Measurements from ENCODE around the gene IL17F.

IL17F gene

DNA sequence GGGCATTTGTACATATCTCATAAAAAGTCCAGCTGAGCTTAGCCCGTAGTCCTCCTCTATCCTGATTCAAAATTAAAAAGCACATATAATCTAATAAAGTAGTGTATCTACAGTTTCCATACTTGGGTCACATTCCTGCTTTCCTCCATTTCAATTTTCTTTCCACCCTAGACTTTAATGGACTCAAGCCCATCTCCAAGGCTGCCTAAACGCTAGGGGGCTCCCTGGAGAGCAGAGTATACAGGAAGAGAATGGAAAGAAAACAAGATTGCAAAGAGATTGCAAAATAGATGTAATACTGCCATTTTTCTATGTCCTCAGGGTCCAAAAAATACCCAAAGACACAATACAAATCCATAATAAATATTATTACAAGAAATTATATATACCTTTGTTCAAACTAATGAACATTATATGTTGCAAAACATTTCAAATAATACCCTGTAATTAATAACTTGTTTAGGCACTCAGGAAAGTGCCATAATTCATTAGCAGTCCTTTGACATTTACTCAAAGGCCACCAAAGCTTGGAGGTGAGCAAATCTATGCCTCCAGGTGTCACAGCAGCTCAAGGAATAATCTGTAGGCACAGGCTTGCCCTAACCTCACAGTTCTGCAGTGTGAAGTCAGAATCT is 42.6 kb upstream of the IL17F start:
- no peak overlapping the region for H3K9ac ChIP-seq
- no peaks in the 10 kb centered on the region for H3K27me3 ChIP-seq (ENCODE audit: insufficient read depth, low read depth)
- peak overlapping the region; percentile 73; the same call in 1 of the 2 replicates for H3K4me2 ChIP-seq
- H2AFZ ChIP-seq (ENCODE audit: low read depth): no peak overlapping the region
- peak overlapping the region; percentile 10; the same call in 1 of the 2 replicates for H3K27ac ChIP-seq
- peaks cover 50% of the 10 kb centered on the region for H3K4me1 ChIP-seq (ENCODE audit: low read depth, poor library complexity, severe bottlenecking)
- TF ChIP-seq, protein P1, sequence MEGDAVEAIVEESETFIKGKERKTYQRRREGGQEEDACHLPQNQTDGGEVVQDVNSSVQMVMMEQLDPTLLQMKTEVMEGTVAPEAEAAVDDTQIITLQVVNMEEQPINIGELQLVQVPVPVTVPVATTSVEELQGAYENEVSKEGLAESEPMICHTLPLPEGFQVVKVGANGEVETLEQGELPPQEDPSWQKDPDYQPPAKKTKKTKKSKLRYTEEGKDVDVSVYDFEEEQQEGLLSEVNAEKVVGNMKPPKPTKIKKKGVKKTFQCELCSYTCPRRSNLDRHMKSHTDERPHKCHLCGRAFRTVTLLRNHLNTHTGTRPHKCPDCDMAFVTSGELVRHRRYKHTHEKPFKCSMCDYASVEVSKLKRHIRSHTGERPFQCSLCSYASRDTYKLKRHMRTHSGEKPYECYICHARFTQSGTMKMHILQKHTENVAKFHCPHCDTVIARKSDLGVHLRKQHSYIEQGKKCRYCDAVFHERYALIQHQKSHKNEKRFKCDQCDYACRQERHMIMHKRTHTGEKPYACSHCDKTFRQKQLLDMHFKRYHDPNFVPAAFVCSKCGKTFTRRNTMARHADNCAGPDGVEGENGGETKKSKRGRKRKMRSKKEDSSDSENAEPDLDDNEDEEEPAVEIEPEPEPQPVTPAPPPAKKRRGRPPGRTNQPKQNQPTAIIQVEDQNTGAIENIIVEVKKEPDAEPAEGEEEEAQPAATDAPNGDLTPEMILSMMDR (conservative IDR thresholded peaks at IDR 0.05; ENCODE audit: low read depth, low read length): peak; percentile 72
- H3K4me3 ChIP-seq (IDR thresholded peaks at IDR 0.05; ENCODE audit: insufficient read depth, low read depth, low read length): no peak overlapping the region
- peaks cover 27% of the 10 kb centered on the region for H3K79me2 ChIP-seq (ENCODE audit: insufficient read depth, low read depth)
- H3K36me3 ChIP-seq (ENCODE audit: insufficient read depth): peaks cover 6% of the 10 kb centered on the region; the same call in 1 of the 2 replicates
- 0 out of 2 replicates have a peak, but pooled peaks cover 2% of the 10 kb centered on the region for H4K20me1 ChIP-seq (ENCODE audit: insufficient read depth)

DNA sequence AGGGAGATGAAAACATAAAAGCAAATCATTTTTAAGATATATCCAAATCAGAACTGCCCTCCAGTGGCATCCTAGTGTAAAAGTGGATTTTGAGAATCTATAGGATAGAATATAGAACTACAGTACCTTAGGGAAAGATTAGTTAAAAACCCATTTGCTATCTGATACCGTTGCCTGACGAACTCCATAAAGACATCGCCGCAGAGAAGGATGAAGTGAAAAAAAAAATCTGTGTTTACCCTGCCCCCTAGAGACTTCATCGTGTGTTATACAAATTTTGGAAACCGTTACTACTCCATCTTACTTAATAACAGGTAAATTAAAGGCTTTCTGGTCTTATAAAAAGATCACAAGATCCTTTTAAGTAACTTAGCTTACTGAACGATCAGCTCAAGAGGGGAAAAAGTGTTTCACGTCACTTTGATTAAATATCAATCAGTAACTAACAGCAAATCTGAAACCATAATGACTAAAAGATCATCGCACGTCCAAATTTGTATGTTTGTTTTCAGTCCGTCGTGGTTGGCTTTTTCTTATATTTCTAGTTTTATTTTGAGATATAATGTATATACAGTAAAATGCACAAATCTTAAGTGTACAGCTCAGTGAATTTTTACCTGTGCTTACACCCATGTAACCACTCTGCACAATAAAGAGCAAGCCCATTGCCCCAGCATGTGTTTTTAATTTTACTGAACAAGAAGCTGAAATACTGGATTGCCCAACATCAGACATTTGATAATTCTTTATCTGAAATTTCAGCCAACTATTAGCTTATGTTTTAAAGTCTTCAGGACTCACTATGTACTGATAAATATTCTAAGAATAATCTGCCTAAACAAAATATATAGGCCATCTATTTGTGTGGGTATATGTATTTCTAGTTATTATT is 41.1 kb upstream of the IL17F start:
- Histone ChIP-seq H3K9ac (peak overlapping the region; percentile 33; the same call in 1 of the 2 replicates), H3K4me3 (IDR thresholded peaks at IDR 0.05; ENCODE audit: insufficient read depth, low read depth, low read length) (no peak overlapping the region), H4K20me1 (ENCODE audit: insufficient read depth) (0 out of 2 replicates have a peak, but pooled peaks cover 7% of the 10 kb centered on the region), H2AFZ (ENCODE audit: low read depth) (peak overlapping the region; percentile 67), H3K4me2 (peak overlapping the region; percentile 73), H3K4me1 (ENCODE audit: low read depth, poor library complexity, severe bottlenecking) (peaks cover 51% of the 10 kb centered on the region), H3K79me2 (ENCODE audit: insufficient read depth, low read depth) (peaks cover 42% of the 10 kb centered on the region), H3K27me3 (ENCODE audit: insufficient read depth, low read depth) (no peaks in the 10 kb centered on the region), H3K27ac (peak overlapping the region; percentile 43; the same call in 1 of the 2 replicates), H3K36me3 (ENCODE audit: insufficient read depth) (peaks cover 16% of the 10 kb centered on the region; the same call in 1 of the 2 replicates)
- TF ChIP-seq, protein P1 (conservative IDR thresholded peaks at IDR 0.05; ENCODE audit: low read depth, low read length): peak; percentile 49

DNA sequence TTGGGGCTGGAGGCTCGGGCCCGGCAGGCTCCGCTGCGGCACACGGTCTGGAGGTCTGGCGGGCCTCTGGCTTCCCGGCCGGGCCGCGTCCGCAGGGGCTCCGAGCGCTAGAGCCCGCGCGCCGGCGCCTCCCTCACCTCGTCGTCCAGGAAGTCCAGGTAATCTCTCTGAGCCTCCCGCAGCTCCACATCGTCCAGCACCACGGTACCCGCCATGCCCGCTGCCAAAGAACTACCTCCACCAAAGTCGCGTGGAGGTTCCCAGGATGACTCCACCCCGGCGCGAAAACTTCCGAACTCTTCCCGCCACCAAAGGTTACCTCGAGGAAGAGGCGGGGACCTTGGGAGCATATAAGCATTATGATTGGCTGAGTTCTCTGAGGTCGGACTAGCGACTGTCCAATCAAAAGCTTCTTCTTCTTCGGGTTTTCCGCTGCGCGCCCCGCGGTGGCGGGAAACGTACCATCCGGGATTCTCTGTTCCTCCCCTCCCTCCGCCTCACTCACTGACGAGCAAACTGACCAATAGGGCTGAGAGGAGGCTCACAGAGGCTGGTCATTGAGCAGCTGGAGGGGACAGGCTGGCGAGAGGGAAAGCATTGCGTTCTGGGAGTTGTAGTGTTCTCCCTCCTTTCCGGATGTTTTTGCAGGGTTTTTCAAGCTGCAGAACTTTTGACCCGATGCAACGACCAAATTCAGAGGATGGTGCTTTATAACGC is 40.3 kb upstream of the IL17F start, which contains the start of gene MCM3:
MCM3 (minus strand) TSS at position 283 of the 717 bp plus-strand sequence; CDS start at position 215, 68 bp downstream.
- Histone ChIP-seq H3K4me2 (peak within 1 kb of the TSS; percentile 90), H3K4me3 (IDR thresholded peaks at IDR 0.05; ENCODE audit: insufficient read depth, low read depth, low read length) (no peak within 1 kb of the TSS), H3K27ac (peak within 1 kb of the TSS; percentile 66), H3K4me1 (ENCODE audit: low read depth, poor library complexity, severe bottlenecking) (peaks cover 54% of the 10 kb centered on the region), H2AFZ (ENCODE audit: low read depth) (peak within 1 kb of the TSS; percentile 67), H4K20me1 (ENCODE audit: insufficient read depth) (0 out of 2 replicates have a peak, but pooled peaks cover 7% of the 10 kb centered on the region), H3K9ac (peak within 1 kb of the TSS; percentile 82), H3K36me3 (ENCODE audit: insufficient read depth) (peaks cover 24% of the 10 kb centered on the region; the same call in 1 of the 2 replicates), H3K27me3 (ENCODE audit: insufficient read depth, low read depth) (no peaks in the 10 kb centered on the region), H3K79me2 (ENCODE audit: insufficient read depth, low read depth) (peaks cover 50% of the 10 kb centered on the region)
- TF ChIP-seq, protein P1 (conservative IDR thresholded peaks at IDR 0.05; ENCODE audit: low read depth, low read length): no peak; the same call in 1 of the 2 replicates

GRCh38 chr6:52284131-52284459 is 39.8 kb upstream of the IL17F start:
- TF ChIP-seq, protein P1 (conservative IDR thresholded peaks at IDR 0.05; ENCODE audit: low read depth, low read length): no peak
- Histone ChIP-seq H3K27ac (peak overlapping the region; percentile 66), H3K36me3 (ENCODE audit: insufficient read depth) (peaks cover 29% of the 10 kb centered on the region; the same call in 1 of the 2 replicates), H3K79me2 (ENCODE audit: insufficient read depth, low read depth) (peaks cover 55% of the 10 kb centered on the region), H3K4me1 (ENCODE audit: low read depth, poor library complexity, severe bottlenecking) (peaks cover 58% of the 10 kb centered on the region), H4K20me1 (ENCODE audit: insufficient read depth) (0 out of 2 replicates have a peak, but pooled peaks cover 7% of the 10 kb centered on the region), H3K4me2 (peak overlapping the region; percentile 90), H3K9ac (peak overlapping the region; percentile 82), H3K4me3 (IDR thresholded peaks at IDR 0.05; ENCODE audit: insufficient read depth, low read depth, low read length) (no peak overlapping the region), H2AFZ (ENCODE audit: low read depth) (peak overlapping the region; percentile 27; the same call in 1 of the 2 replicates), H3K27me3 (ENCODE audit: insufficient read depth, low read depth) (no peaks in the 10 kb centered on the region)

Data from KMS-11 (cell line).